GM18511 (cell line): ENCODE results near the gene PDE5A.

Experiments used
- ATAC-seq: cut with Tn5 transposase; IDR thresholded peaks from one replicate; pipeline ENCODE4 v1.9.1; 2021; ENCODE audit warnings: mild to moderate bottlenecking, moderate library complexity; ENCODE audit not compliant: unreplicated experiment

PDE5A gene

DNA sequence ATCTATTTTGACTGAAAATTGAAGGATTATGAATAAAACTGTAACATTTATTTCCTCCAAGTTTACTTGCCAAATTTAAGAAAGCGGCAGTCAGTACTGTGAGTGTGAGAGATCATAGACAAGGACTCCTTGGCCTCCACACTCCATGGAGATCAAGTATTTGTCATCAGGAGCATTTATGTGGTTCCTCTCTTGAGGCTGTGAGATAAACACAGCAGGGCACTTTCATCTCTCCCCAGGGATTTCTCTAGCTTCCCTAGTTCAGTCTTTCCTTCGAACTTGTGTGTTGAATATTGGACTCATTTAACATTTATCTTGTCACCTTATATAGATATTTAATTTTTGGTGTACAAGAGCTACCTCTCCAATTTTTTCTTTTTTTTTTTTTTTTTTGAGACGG, 40.8 kb downstream of the PDE5A start:
- no peak for ATAC-seq

DNA sequence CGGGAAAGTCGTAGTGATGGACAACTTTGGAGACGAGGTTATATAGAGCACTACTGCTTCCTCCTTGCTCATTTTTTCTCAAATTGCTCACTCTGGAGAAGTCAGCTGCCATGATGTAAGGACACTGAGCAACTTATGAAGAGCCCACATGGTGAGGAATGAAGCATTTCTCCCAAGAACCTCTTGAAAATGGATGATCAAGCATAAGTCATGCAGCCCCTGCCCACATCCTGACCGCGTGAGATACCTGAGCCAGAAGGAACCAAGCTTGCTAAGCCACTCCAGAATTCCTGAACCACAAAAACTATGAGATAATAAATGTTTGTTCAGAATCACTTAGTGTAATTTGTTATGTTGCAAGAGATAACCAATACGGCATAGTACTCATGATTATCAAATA, 42.8 kb downstream of the PDE5A start:
- ATAC-seq, result no peak

DNA sequence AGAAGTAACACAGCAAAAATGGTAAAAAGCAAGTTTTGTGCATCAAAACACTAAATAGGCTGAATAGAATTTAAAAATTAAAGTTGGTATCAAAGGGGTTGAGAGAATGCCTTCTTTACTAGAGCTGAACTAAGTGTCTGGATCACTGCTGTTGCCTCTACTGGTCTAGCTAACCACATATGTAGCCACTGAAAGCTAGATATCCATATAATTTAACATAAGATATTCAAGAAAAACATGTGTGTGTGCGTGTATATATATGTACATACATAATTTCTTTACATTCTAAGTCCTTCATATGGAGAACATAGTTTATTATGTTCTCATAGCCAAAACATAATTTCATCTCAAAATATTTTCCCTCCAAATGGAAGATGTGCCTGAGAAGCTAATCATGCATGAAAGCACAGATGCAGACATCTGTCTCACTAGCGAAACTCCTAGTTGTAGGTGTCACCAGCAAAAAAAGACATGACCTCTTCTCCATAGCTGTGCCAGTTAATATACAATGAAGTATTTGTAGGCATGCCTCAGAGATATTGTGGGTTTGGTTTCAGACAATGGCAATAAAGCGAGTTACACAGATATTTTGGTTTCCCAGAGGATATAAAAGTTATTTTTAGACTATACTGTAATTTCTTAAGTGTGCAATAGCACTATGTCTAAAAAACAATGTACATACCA, 47.3 kb downstream of the PDE5A start:
- no peak for ATAC-seq

DNA sequence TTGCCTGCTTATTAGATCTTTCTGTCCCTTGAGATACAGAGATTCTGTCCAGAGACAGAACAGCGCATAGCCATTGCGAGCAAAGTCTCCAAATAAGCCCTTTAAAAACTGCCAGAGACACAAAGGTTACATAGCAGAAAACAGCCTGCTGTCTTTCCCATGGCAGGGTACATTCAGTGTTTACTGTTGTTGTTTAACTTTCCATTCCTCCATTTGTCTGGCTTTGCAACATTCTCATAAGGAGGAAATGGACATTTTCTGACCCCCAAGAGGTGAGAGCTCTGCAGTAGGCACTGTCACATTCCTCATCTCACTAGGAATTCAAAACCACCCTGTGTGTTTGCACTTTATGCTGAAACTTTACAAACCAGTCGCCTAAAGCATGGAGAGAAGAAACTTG, 48.3 kb downstream of the PDE5A start:
- ATAC-seq, result no peak

DNA sequence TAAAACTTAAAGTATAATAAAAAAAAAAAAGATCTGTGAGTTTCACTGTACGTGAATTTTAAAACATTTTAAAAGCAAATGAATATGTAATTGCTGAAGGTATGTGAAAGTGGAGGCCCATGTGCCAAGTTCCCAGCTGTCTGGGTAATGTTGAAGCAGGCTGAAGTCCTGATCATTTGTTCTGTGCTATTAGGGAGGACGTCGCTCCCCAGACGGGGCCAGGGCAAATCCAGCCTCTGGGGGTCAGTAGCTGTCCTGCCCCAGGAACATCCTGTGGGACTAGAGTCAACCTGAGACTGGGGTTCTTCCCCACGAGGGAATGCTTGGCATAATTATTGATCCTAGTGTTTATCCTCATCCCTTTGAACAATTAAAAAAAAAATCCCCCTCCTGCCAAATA, 48.8 kb downstream of the PDE5A start:
- no peak for ATAC-seq

DNA sequence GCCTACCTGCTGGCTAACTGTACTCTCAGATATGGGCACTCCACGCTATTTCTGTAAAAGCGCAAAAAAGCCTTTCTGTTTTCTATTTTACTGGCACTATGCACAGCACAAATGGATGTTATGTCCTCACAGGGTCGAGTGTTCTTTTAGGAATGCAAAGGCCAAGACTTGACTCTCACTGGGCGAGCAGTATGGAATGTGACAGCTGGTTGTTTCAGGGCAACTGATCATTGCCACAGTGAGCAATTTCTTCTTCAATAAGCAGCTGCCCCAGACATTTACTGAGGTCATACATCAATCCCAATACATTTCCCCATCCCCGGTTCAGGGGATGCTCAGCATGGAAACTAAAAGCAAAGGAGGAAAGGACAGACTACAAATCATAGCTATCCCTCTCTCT, 58.2 kb downstream of the PDE5A start:
- ATAC-seq, result no peak

DNA sequence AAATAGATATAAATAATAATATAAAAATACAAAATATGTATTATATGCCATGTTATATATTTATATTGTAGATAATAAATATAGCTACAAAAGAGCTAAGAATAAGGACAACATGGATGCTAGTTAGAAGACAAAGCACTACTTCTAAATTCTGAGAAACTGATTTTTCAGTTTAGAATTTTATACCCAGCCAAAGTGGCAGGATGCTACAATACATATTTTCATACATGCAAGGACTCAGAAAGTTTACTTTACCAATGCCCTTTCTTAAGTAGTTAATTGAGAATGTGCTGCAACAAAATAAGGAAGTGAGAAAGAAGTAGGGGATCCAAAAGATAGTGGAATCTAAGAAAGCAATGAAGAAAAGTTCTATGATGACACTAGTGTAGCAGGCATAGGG, 64.5 kb downstream of the PDE5A start:
- no peak for ATAC-seq

DNA sequence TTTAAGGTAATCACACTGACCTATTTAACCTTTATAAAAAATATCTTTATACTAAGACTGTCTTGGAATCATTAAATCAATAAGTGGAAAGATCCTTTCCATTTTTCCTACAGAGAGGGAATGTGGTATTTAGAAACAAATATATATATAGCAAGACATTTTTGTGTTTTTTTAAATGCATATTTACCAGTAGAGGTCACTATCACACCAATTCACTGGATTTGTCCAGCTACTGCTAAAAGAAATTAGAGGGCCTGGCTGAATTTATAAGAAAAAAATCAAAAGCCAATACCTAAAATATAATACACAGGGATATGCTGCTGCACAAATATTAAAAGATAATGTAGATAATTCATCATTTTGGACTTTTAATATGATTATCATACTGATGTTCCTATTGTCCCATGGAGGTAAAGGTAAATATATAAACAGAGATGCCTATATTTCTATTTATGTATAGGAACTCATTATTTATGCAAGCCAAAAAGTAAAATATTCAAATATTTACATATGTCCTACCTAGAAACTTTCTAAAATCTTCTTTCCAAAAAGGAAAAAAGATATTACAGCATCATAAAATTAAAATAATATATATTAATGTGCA, 69.5 kb downstream of the PDE5A start:
- ATAC-seq, result no peak

DNA sequence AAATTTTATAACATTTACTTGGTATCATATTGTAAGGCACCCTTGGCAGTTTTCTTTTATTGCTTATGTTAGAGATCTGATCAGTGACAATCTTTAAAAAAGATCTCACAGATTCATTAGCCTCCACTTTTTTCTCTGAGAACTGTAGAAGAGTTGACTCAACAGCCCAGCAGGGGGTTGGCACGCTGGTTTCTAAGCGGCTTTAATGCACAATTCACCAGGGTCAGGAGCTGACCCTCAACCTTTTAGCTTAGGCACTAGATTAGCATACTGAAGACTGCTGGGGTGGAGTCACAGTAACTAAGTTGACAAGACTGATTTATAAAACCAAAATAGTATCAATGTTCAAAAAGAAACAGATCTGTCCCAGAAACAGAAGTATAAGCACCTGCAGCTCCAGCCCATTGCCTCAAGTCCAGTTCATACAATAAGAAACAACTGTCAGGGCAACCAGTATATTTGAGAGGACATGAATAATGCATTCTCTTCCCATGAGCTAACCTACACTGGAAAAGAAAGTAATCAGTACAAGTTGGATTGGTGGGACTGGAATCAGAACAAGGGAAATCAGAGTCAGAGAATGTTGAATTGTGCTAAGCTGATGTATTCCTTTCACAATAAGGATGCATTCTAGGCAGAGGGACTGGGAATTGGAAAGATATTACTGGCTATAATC, 77.6 kb downstream of the PDE5A start:
- ATAC-seq, result no peak

DNA sequence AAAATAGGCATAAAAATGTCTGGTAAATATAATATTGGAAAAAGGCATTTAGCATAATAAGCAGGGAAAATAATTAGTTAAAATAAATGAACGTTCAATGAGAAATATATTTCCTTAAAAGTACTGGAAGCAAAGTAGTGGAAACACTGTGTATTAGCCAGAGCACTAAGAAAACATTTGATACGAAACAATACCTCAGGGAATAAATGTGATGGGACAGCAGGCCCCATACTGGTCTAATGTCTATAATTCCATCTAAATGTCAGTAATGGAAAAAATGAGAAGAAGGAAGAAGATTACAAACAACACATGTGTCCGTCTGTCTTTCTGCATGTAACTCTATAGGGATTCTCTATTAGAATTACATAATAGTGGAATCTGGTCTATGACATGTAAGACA, 79.0 kb downstream of the PDE5A start:
- no peak for ATAC-seq

DNA sequence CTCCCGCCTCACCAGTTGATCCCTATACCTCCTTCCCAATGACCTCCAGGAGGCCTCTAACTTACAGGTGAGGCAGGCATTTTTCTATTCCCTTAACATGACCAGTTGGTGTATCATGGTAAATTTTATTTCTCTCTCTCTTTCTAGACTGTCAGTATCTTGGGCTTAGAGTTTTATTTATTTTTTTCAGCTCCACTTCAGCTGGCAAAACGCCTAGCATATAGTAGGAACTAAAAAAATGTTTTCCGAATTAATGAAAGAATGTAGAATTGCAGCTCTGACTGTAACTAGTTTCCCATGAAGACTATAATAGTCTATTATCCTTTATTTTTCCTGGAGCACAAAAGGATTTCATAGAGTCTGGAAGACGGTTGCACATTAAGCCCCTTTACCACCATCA, 84.8 kb downstream of the PDE5A start:
- no peak for ATAC-seq

DNA sequence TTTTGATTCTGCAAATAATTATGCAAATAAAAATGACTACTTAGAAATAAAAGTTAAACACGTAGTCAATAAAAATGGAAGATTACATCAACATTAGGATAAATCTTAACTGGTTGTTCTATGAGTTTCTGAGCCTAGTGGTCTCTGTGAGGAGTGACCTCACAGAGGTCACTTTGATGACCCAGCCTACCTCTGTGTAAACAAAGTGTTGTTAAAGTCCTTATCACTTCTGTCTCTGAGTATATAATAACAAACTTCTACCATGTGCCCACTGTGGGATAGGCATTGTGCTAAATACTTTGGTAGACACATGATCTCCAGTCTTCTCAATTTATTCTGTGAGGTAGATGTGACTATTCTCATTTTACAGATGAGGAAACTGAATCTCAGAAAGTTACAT, 85.4 kb downstream of the PDE5A start:
- ATAC-seq, result no peak

DNA sequence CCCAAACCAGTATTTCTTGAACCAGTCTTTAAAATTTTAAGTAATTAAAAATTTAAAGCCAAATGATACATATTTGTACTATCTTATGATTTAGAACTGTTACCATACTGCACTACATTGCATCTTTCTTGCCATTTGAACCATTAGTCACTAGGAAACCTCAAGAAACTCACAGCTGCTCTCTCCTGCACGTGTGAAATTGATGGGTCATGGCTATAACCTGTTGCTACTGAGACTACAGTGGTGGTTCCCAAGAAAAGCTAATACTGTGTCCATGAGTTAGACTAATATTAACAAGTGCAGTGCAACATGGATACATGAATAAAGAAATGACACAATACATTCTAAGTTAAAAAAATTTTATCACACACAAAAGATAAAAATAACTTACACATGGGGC, 88.4 kb downstream of the PDE5A start:
- ATAC-seq, result no peak

DNA sequence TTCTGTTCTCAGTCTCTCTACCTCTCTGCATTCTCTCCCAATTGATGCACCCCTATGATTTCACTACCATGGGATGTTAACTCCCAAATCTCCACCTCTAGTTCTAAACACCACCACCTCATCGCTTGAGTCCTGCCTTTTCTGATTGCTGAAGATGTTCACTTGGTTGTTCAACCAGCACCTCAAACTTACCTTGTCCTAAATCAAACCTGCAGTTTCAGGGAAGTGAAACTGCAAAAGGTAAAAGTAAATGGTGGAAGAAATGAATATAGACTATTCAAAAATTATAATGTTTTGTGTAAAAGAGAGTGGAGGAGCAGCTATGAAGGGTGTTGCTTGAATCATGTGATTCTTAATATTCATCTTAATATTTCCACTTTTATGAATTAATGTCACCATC, 91.0 kb downstream of the PDE5A start:
- ATAC-seq, result peak; percentile 54

DNA sequence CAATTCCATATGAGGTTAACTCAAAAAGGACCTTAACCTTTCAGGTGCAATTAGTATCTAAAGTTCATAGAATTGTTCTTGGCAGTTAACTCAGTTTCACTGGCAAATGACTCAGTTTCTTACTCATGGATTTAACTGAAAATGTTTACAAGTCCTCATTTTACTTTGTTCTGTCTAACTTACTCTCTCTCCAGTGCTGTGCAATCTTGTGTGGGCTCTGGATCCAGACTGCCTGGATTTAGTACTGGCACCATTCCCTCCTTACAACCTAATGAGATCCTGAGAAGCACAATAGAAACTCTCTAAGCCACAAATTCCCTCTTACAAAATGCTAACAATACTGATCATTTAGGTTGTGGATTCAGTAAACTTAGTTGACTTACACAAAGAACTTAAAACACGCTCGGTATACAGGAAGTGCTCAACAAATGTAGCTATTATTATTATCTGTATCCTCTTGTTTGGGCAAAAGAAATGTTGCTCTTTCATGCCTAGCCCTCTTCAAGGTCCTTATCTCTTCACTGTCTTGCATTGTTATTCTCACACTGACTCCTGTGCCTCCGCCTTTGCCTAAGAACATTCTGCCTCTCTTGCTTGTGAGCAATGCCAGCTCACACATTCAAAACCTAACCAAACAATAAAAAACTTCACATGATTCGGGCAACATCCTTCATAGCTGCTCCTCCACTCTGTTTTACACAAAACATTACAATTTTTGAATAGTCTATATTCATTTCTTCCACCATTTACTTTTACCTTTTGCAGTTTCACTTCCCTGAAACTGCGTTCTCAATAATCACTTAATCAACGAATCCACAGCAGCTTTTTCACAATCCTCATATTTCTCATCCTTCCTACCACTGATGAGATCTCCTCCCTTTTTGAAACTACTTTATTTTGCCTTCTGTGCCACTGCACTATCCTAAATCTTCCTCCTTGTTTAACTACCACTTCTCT, 91.8 kb downstream of the PDE5A start:
- peak; percentile 69 for ATAC-seq

DNA sequence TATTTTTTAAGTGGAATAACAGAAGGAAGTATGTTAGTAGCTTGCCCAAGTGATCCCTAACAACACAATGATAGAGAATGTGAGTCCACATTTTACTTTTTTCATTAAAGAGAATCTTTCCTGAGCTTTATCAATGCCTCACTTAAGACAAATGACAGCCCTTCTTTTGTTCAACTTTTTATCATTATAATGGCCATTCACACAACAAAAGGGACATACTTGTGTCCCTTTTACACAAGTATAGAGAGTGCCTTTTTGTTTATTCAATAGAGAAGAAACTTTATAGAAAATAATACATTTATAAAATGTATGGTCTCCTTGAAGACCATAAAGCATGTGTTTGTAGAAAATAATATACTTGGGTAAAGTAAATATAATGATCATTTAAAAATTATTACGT, 96.3 kb downstream of the PDE5A start:
- ATAC-seq, result no peak

DNA sequence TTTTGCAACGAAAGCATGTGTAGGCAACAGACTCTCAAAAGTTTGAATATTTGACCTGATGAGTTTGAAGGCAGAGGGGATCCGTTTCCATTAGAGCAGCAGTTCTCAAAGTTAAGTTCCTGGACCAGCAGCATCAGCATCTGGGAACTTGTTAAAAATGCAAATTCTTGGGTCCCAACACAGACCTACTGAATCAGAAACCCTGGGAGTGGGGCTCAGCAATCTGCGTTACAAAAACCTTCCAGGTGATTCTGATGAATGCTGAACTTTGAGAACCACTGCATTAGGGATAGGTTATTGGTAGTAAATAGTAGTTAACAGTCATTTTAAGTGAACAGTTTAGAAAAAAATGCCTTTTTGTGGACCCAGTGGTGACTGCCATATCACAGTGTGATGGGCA, 98.8 kb downstream of the PDE5A start:
- ATAC-seq, result no peak

DNA sequence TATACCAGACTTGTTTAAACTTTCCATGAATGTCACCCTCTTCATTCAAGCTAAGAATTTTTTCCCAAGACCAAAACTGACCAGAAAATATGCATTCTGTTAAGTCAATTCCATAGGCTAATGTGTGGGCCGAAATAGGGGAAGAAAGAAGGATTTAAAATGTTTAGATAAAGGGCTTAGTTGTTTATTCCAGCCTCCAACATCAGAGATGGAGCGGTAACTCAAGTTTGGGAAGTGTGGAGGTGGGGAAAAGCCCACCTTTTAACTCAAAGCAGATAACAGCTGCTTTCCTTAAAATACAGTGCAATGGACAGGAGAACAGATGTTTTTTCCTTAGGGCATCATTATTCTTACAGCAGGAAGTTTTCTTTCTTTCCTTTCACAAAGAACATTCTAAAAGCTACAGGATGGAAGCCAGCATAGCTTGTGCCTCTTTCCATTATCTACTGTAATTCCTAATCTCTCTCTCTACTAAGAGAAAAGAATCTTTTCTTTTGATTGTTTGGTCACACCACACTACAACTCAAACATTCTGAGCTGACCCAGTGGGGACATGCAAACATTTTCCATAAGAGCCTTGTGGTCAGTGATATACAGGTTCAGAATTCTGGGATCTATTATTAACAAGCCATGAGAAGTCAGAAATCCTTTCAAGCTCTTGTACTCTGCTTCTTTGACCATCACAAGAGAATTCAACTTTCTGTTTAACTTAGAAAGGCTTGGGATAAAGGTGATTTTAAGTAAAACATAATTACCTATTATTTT, 101.6 kb downstream of the PDE5A start:
- no peak for ATAC-seq

DNA sequence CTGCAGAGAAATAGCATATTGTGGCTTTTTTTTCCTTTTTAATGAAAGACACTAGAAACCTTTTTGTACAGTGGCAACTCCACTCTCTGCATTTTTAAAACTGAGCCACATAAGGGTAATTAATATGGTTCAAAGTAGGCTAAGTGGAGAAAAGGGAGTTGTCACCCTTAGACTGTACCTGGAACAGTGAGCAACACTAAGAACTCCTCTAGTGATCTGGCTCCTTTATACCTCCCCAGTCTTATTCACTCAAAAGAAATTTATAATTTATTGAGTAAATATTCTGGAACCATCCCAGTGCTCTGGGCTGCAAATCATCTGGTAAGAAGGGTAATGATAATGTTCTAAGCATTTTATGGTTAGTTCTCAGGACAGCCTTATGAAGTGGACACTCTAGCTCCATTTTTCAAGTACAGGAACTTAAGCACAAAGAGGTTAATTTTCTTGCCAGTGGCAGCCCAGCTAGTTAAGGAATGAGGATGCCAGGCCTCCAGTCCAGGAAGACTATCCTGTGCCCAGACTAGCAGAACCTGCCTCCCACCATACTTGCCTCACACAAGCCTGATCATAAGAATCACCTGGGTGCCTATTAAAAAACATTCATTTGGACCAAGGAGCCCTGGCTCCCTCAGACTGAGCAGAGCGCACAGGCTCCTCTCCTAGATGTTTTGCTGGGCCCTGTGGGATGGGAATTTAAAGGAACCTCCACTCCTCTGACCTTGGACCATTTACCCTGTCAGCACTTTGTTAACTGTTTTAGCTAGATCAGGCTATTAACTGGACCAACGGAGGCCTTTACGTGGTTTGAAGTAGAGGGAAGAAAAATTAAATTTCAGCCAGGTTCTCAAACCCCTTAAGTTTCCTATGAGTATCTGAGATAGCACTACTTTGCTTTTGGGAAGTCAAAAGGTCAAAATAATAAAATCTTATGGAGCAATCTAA, 102.6 kb downstream of the PDE5A start:
- ATAC-seq, result no peak
